T-cell (primary cell): Measurements from ENCODE around the gene DBX1. TPM values are rescaled to one million over a fixed set of nuclear protein-coding genes. Genes with fewer than 3 reads are reported as not detected.

Experiments used
- ATAC-seq, 4 experiments: fragments of 200-7000 bp in 3 of 4; fragments of 150-1000 bp in 1 of 4; cut with Tn5 transposase; replicated peaks in 1 of 4; 1 replicate in 3 of 4; 2 replicates in 1 of 4; pipeline ENCODE4 v1.10.0; 2021; ENCODE audit warnings: moderate library complexity in 3 of 4, mild to moderate bottlenecking in 2 of 4, moderate number of reproducible peaks in 1 of 4
- CTCF ChIA-PET, 2 donors: fragments of 300-600 bp; sonication (Branson Sonifier 250); formaldehyde crosslinking; loops; one replicate each; lab custom pipeline; 2022; ENCODE audit warnings: antibody characterized with exemption in 2 of 2; lab: Charles Lee
- POLR2A ChIA-PET, 2 donors: fragments of 300-600 bp; sonication (Branson Sonifier 250); formaldehyde crosslinking; loops; one replicate each; lab custom pipeline; 2022; ENCODE audit warnings: antibody characterized with exemption in 2 of 2; lab: Charles Lee
- DNase-seq, 35 experiments: peaks; one replicate each; pipeline versions ENCODE4 v3.0.0 to v3.0.0-alpha.2; 2013 to 2023
- H3K27ac ChIP-seq: one replicate; pipeline ENCODE4 v1.5.1; 2013; ENCODE audit warnings: low read length
- H3K27me3 ChIP-seq, 2 experiments: replicated peaks in 1 of 2; 1 replicate in 1 of 2; 2 replicates in 1 of 2; pipeline versions ENCODE4 v1.6.1 to v1.7.0; 2013; ENCODE audit warnings: low read length in 1 of 2, mixed read lengths in 1 of 2; ENCODE audit not compliant: control insufficient read depth in 2 of 2, insufficient read depth in 2 of 2; ENCODE audit errors: extremely low read depth in 1 of 2
- H3K36me3 ChIP-seq, 2 donors: 1 replicate in 1 of 2; 2 replicates in 1 of 2; pipeline versions ENCODE4 v1.6.1 to v1.7.0; 2013; ENCODE audit warnings: low read length in 1 of 2; ENCODE audit not compliant: control insufficient read depth in 2 of 2, insufficient read depth in 1 of 2; ENCODE audit errors: extremely low read depth in 1 of 2
- H3K4me1 ChIP-seq, 2 experiments: 1 replicate in 1 of 2; 2 replicates in 1 of 2; pipeline versions ENCODE4 v1.6.1 to v1.7.0; 2013; ENCODE audit warnings: low read length in 2 of 2, mixed read lengths in 1 of 2; ENCODE audit not compliant: insufficient read depth in 2 of 2, control insufficient read depth in 1 of 2; ENCODE audit errors: extremely low read depth in 1 of 2
- H3K4me3 ChIP-seq, 2 donors: 1 replicate in 1 of 2; 2 replicates in 1 of 2; pipeline versions ENCODE4 v1.5.1 to v1.7.0; 2013; ENCODE audit warnings: mild to moderate bottlenecking in 2 of 2, low read length in 1 of 2, moderate library complexity in 1 of 2; ENCODE audit not compliant: control insufficient read depth in 1 of 2; ENCODE audit errors: extremely low read depth in 1 of 2
- H3K9me3 ChIP-seq: 2 replicates; pipeline ENCODE4 v1.7.0; 2013
- H3K27ac Mint-ChIP-seq, 2 donors: one replicate each; pipeline ENCODE4 v1.8.0; 2020 to 2021; ENCODE audit warnings: mild to moderate bottlenecking in 2 of 2, mixed read lengths in 2 of 2
- H3K27me3 Mint-ChIP-seq, 2 donors: one replicate each; pipeline ENCODE4 v1.8.0; 2021 to 2022; ENCODE audit warnings: mixed read lengths in 2 of 2
- H3K36me3 Mint-ChIP-seq: one replicate; pipeline ENCODE4 v1.8.0; 2021; ENCODE audit warnings: mixed read lengths
- H3K4me1 Mint-ChIP-seq, 3 donors: one replicate each; pipeline ENCODE4 v1.8.0; 2020 to 2022; ENCODE audit warnings: mixed read lengths in 3 of 3, mild to moderate bottlenecking in 1 of 3
- H3K4me3 Mint-ChIP-seq, 3 donors: one replicate each; pipeline ENCODE4 v1.8.0; 2020 to 2022; ENCODE audit warnings: mild to moderate bottlenecking in 3 of 3, mixed read lengths in 3 of 3, moderate library complexity in 3 of 3
- H3K9me3 Mint-ChIP-seq, 3 donors: one replicate each; pipeline ENCODE4 v1.8.0; 2020 to 2022; ENCODE audit warnings: mixed read lengths in 3 of 3
- WGBS: methylation state at CpG from one replicate; pipeline ENCODE4 v1.1.5; 2013; ENCODE audit warnings: missing lambda C conversion rate; ENCODE audit not compliant: insufficient coverage; 5-methylcytosine and 5-hydroxymethylcytosine counted together
- total RNA-seq, 35 experiments: library from RNA in 6 of 35; stranded (reverse) in 6 of 35; fragments of 120-200 nt in 1 of 35; gene quantifications; one replicate each; pipeline versions ENCODE4 v1.2.1 to v1.2.4 and lab custom pipeline; 2013 to 2026

DBX1 gene
- total RNA-seq, 5 donors from 2014 or later (not counting 1 experiment from before 2014, with no cell fraction given) = not detected

- H3K36me3 Mint-ChIP-seq = no peaks in the 10 kb centered on the region
- DNase-seq (no peak), ATAC-seq (no peak)
- Histone ChIP-seq H3K36me3 (no peaks in the 10 kb centered on the region), H3K4me1 (no peaks in the 10 kb centered on the region), H3K9me3 (no peaks in the 10 kb centered on the region), H3K4me3 (no peak overlapping the region), H3K27ac (no peak overlapping the region), H3K27me3 (peaks cover 2 to 4% of the 10 kb centered on the region in 2 experiments)
- WGBS = 82% methylated on average over 9 of the region's 12 CpGs
- H3K27ac Mint-ChIP-seq = no peak overlapping the region
- no peaks in the 10 kb centered on the region for H3K9me3 Mint-ChIP-seq
- ChIA-PET POLR2A (no interaction called here), CTCF (no interaction called here)
- peaks cover 13 to 27% of the 10 kb centered on the region in 2 donors for H3K27me3 Mint-ChIP-seq
- H3K4me1 Mint-ChIP-seq = no peaks in the 10 kb centered on the region
- H3K4me3 Mint-ChIP-seq = no peak overlapping the region
These were observed 41.0 kb downstream of the DBX1 start for GRCh38 chr11:20119315-20119714.

- Histone ChIP-seq H3K4me3 (no peak overlapping the region), H3K9me3 (no peaks in the 10 kb centered on the region), H3K36me3 (no peaks in the 10 kb centered on the region), H3K4me1 (no peaks in the 10 kb centered on the region), H3K27me3 (peaks cover 2 to 4% of the 10 kb centered on the region in 2 experiments), H3K27ac (no peak overlapping the region)
- 85% methylated on average over 11 of the region's 15 CpGs for WGBS
- DNase-seq (no peak), ATAC-seq (no peak)
- Mint-ChIP-seq H3K27me3 (peaks cover 15 to 27% of the 10 kb centered on the region in 2 donors), H3K9me3 (no peaks in the 10 kb centered on the region), H3K27ac (no peak overlapping the region), H3K4me3 (no peak overlapping the region), H3K36me3 (no peaks in the 10 kb centered on the region), H3K4me1 (no peaks in the 10 kb centered on the region)
- POLR2A ChIA-PET = no interaction called here
- CTCF ChIA-PET = interaction anchor here in 1 of 2 donors (2.6 kb wide), 1 partner anchor 8 kb away, joined by 6 read pairs; no protein-coding TSS in a partner anchor
These were observed 42.1 kb downstream of the DBX1 start for GRCh38 chr11:20118209-20118608.

DNA sequence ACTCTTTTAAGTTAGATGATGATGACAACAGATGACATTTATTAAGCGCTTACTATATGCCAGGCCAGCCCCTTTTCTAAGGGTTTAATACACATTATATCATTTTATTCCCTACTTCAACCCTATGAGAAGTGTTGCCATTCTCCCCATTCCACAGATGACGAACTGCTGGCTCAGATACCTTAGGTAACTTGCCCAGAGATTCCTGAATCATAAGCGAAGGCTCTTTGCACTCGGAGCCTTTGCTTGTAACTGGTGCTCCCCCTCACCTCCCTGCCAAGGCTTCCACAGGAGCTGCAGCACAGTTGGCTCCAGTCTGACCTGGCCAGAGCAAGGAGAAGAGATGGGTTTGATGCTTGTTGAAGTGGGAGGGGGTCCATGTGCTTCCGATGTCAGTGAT lies 43.0 kb downstream of the DBX1 start:
- no peak overlapping the region for H3K27ac ChIP-seq
- DNase-seq = no peak
- 89% methylated on average over 4 of the region's 5 CpGs for WGBS
- Mint-ChIP-seq H3K9me3 (no peaks in the 10 kb centered on the region), H3K4me3 (no peak overlapping the region), H3K4me1 (no peaks in the 10 kb centered on the region), H3K27ac (no peak overlapping the region), H3K36me3 (no peaks in the 10 kb centered on the region), H3K27me3 (peaks cover 19 to 27% of the 10 kb centered on the region in 2 donors)
- no peak overlapping the region for H3K4me3 ChIP-seq
- no peaks in the 10 kb centered on the region for H3K36me3 ChIP-seq
- POLR2A ChIA-PET = interaction anchor here in 1 of 2 donors (0.6 kb wide), 1 partner anchor 25 kb away, joined by 3 read pairs; no protein-coding TSS in a partner anchor
- H3K4me1 ChIP-seq = no peaks in the 10 kb centered on the region
- H3K27me3 ChIP-seq = peaks cover 2 to 11% of the 10 kb centered on the region in 2 experiments
- CTCF ChIA-PET = interaction anchor here in 1 of 2 donors (1.4 to 2.6 kb wide), 2 partner anchors 9 to 10 kb away, joined by 6 to 9 read pairs; no protein-coding TSS in a partner anchor
- H3K9me3 ChIP-seq = no peaks in the 10 kb centered on the region
- no peak for ATAC-seq

DNA sequence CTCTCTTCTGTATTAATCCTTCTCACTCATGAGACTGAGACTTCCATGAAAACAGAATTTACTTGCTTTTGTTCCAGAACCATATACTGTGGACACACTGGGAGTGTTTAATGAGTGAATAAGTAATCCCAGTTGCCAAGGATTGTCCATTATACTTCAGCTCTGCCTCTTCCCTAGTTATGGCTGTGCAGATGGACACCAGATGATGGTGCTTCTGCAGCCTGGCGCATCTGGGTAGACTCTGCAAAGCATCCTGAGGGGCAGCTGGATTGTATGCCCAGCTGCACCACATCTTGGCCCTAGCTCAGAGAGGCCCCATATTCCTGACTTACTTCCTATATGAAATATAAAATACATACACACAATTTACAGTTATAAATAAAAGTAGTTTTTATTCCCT lies 43.5 kb downstream of the DBX1 start:
- H3K9me3 ChIP-seq = no peaks in the 10 kb centered on the region
- H3K36me3 Mint-ChIP-seq = no peaks in the 10 kb centered on the region
- no peaks in the 10 kb centered on the region for H3K36me3 ChIP-seq
- ChIA-PET CTCF (interaction anchor here in 1 of 2 donors (1.4 to 2.6 kb wide), 2 partner anchors 9 to 11 kb away, joined by 6 to 9 read pairs; no protein-coding TSS in a partner anchor), POLR2A (interaction anchor here in 1 of 2 donors (0.6 kb wide), 1 partner anchor 26 kb away, joined by 3 read pairs; no protein-coding TSS in a partner anchor)
- no peak overlapping the region for H3K4me3 Mint-ChIP-seq
- no peaks in the 10 kb centered on the region for H3K4me1 Mint-ChIP-seq
- no peaks in the 10 kb centered on the region for H3K9me3 Mint-ChIP-seq
- peaks cover 19 to 26% of the 10 kb centered on the region in 2 donors for H3K27me3 Mint-ChIP-seq
- H3K27ac ChIP-seq = no peak overlapping the region
- no peak for ATAC-seq
- DNase-seq = no peak
- H3K27me3 ChIP-seq = peaks cover 2 to 11% of the 10 kb centered on the region in 2 experiments
- H3K4me3 ChIP-seq = no peak overlapping the region
- H3K27ac Mint-ChIP-seq = no peak overlapping the region
- WGBS = no CpG with 5 or more reads among the region's 1 CpG
- H3K4me1 ChIP-seq = no peaks in the 10 kb centered on the region

- WGBS = 93% methylated on average over 8 of the region's 10 CpGs
- Mint-ChIP-seq H3K4me3 (no peak overlapping the region), H3K9me3 (no peaks in the 10 kb centered on the region), H3K4me1 (no peaks in the 10 kb centered on the region), H3K27ac (no peak overlapping the region), H3K27me3 (peaks cover 12 to 14% of the 10 kb centered on the region in 2 donors), H3K36me3 (no peaks in the 10 kb centered on the region)
- Histone ChIP-seq H3K36me3 (no peaks in the 10 kb centered on the region), H3K4me3 (no peak overlapping the region), H3K27me3 (peaks cover 0 to 16% of the 10 kb centered on the region in 2 experiments), H3K27ac (no peak overlapping the region), H3K9me3 (no peaks in the 10 kb centered on the region), H3K4me1 (no peaks in the 10 kb centered on the region)
- ATAC-seq (no peak), DNase-seq (no peak)
- POLR2A ChIA-PET = no interaction called here
- CTCF ChIA-PET = no interaction called here
These were observed 45.7 kb downstream of the DBX1 start for GRCh38 chr11:20114588-20114987.

DNA sequence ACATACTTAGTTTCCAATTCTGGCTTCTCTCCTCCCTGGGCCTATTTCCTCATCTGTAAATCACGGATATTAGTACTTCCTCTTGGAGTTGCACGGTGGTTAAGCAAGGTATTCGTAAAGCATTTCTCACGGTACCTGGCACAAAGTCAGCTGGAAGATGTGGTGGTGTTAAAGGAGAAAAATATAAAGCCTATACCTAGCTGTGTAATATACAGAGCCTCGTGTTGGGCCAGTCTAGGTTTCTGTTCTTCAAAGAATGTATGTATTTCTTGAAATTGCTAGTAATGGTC lies 47.2 kb downstream of the DBX1 start:
- Mint-ChIP-seq H3K27ac (no peak overlapping the region), H3K27me3 (peaks cover 0 to 11% of the 10 kb centered on the region in 2 donors), H3K36me3 (no peaks in the 10 kb centered on the region), H3K9me3 (no peaks in the 10 kb centered on the region), H3K4me3 (no peak overlapping the region), H3K4me1 (no peaks in the 10 kb centered on the region)
- H3K27me3 ChIP-seq = peaks cover 0 to 14% of the 10 kb centered on the region in 2 experiments
- H3K9me3 ChIP-seq = no peaks in the 10 kb centered on the region
- no peaks in the 10 kb centered on the region for H3K36me3 ChIP-seq
- WGBS = no CpG with 5 or more reads among the region's 5 CpGs
- POLR2A ChIA-PET = no interaction called here
- CTCF ChIA-PET = interaction anchor here (0.7 to 1.0 kb wide), 3 partner anchors 19 to 21 kb away, joined by 3 to 7 read pairs (median 3); no protein-coding TSS in a partner anchor
- H3K4me1 ChIP-seq = no peaks in the 10 kb centered on the region
- H3K27ac ChIP-seq = no peak overlapping the region
- DNase-seq (no peak), ATAC-seq (no peak)
- no peak overlapping the region for H3K4me3 ChIP-seq
